Measurements from ENCODE around the gene PARVA.

The PARVA gene

DNA sequence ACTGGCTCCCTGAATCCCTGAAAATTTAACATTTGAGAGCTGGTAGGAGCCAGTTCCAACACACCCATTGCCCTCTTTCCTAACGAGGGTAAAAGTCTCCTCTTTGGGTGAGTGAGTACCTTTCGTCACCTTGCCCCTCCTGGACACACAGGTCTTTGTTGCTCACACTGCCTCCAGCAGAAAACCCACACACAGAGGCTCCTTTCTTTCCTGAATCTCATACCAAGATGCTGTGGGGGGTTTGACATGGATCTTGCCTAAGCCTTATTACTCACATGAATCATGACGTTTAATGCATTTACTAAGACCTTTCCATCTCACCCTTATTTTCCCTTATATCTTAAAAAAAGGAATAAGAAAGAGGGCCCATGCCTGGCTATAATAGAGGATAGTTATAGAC, 53.0 kb downstream of the PARVA start:
- in situ Hi-C loops (cut with MboI; ENCODE audit: low sequenced_read_pairs) = no loop called here

GRCh38 chr11:12430954-12431595, 53.7 kb downstream of the PARVA start:
- in situ Hi-C loops (cut with MboI; ENCODE audit: low sequenced_read_pairs) = no loop called here

GRCh38 chr11:12432507-12432906, 55.1 kb downstream of the PARVA start:
- in situ Hi-C loops (cut with MboI; ENCODE audit: low sequenced_read_pairs) = no loop called here

GRCh38 chr11:12433121-12433520, 55.8 kb downstream of the PARVA start:
- in situ Hi-C loops (cut with MboI; ENCODE audit: low sequenced_read_pairs) = no loop called here

DNA sequence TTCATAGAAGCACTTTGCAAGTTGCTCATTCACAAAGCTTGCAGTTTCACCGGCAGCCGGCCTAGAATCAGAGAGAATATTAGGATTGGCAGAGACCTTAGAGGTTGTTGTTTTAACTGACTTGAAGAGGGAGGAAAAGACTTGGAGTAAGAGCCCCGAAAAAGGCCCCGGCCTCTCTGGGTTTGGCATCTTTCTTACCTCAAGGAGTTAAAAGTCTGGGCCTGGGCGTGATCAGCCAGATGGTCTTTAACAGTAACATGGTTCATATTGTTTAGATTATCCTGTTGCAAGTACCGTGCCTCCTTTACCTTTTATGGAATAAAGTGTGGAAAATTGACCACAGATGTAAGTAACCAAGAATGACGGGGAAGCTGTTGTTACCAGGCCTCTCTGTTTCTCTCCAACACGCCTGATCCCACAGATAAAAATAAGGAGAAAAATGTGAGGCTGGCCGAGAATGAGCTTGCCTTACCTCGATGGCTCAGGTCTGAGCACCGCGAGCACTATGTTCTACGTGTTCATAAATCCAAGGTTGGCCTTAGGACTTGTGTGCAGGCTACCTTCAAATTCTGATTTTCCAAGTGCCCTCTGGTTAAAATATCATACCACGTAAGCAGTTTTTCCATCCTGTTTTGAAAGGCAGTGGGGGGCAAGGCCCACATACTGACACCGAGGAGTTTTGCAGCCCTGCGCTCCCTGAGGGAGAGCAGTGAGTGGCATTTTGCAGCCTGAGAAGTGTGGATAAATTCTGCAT, 56.4 kb downstream of the PARVA start:
- in situ Hi-C loops (cut with MboI; ENCODE audit: low sequenced_read_pairs) = no loop called here

- in situ Hi-C loops (cut with MboI; ENCODE audit: low sequenced_read_pairs) = no loop called here
Observed at GRCh38 chr11:12434325-12434654, 56.9 kb downstream of the PARVA start.

DNA sequence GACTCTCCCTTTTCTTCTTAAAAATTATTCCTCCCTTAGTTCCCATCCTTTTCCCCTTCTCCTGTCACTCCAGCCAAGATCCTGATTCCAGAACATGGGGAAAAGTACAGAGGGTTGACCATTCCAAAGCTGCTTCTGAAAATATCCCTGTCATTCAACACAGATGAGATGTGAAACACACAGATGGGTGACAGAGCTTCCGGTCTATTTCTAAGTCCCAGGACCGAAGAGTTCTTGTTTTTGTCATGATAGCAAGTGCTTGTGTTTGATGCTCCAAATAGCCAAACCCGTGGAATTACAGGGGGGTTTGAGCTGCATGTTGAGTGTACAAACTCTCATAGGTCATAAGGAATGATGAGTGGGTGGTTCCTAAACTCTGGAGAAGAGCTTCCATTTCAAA, 57.9 kb downstream of the PARVA start:
- in situ Hi-C loops (cut with MboI; ENCODE audit: low sequenced_read_pairs) = no loop called here

DNA sequence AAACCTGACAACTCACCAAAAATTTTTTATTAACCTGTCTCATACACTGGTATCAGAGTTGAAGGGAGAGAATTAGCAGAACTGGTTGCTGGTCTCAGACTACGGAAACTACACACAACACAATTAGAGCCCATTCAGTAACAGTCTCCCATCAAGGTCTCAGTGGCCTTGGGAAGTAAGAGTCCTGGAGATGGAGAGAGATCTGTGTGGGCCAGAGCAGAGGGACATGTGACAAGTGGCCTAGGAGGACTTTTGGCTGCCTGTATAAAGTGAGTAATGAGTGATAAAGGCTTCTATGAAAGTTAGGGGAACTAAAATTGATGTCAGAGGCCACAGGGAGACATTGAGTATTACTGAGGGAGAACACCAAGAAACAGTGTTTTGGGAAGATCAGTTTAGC, 58.9 kb downstream of the PARVA start:
- in situ Hi-C loops (cut with MboI; ENCODE audit: low sequenced_read_pairs) = no loop called here

DNA sequence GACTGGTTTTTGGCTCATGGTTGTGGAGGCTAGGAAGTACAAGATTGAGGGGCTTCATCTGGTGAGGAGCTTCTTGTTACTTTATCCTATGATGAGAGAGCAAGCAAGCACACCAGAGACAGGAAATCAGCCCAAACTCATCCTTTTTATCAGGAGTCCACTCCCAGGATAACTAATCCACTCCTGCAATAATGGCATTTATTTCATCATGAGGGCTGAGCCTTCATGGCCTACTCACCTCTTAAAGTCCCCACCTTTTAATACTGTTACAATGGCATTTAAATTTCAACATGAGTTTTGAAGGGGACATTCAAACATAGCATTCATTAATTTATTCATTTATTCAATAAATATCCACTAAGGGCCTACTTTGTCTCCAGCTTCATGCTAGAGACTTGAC, 60.9 kb downstream of the PARVA start:
- in situ Hi-C loops (cut with MboI; ENCODE audit: low sequenced_read_pairs) = no loop called here

GRCh38 chr11:12439615-12440014, 62.2 kb downstream of the PARVA start:
- in situ Hi-C loops (cut with MboI; ENCODE audit: low sequenced_read_pairs) = no loop called here

GRCh38 chr11:12440565-12440964, 63.2 kb downstream of the PARVA start:
- in situ Hi-C loops (cut with MboI; ENCODE audit: low sequenced_read_pairs) = no loop called here

- in situ Hi-C loops (cut with MboI; ENCODE audit: low sequenced_read_pairs) = no loop called here
Observed at GRCh38 chr11:12441231-12441861, 64.0 kb downstream of the PARVA start.

GRCh38 chr11:12444601-12445000, 67.2 kb downstream of the PARVA start:
- in situ Hi-C loops (cut with MboI; ENCODE audit: low sequenced_read_pairs) = no loop called here

GRCh38 chr11:12445001-12445400, 67.6 kb downstream of the PARVA start:
- in situ Hi-C loops (cut with MboI; ENCODE audit: low sequenced_read_pairs) = no loop called here

GRCh38 chr11:12446863-12447262, 69.5 kb downstream of the PARVA start:
- in situ Hi-C loops (cut with MboI; ENCODE audit: low sequenced_read_pairs) = no loop called here

DNA sequence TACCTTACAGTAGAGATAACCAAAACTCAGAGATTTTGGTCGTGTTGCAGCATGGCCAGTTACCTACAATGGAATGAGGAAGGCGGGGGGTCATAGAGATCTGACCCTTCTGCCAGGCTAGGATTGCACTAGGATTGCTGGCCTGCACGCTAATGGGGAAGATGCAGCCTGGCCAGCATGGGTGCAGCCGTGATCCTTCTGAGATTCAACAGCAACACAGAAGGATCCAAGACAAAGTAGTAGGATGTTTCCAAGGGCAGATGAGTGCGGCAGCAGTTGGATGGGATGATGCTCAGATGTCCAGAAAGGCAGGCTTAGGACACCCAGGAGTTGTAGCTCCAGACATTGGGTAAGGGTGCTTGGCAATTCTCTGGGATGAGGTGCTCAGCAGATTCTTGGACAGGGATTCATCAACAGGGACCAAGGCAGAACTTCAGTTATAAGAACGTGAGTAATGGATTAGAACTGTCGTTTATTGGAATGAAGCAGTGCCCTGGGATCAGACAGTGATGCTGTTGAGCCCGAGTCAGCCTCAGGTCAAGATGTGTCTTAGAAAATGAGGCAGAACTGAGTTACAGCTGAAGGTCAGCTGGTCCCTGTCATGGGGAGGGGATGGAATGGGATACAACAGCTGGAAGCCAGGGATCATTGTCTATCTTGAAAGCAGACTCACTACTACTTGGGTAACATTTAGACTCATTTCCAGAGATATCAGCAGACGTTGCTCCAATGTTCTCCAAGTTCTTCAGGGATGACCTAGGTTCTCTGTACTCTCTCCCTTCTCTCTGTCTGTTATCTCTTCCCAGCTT, 71.0 kb downstream of the PARVA start:
- in situ Hi-C loops (cut with MboI; ENCODE audit: low sequenced_read_pairs) = no loop called here

DNA sequence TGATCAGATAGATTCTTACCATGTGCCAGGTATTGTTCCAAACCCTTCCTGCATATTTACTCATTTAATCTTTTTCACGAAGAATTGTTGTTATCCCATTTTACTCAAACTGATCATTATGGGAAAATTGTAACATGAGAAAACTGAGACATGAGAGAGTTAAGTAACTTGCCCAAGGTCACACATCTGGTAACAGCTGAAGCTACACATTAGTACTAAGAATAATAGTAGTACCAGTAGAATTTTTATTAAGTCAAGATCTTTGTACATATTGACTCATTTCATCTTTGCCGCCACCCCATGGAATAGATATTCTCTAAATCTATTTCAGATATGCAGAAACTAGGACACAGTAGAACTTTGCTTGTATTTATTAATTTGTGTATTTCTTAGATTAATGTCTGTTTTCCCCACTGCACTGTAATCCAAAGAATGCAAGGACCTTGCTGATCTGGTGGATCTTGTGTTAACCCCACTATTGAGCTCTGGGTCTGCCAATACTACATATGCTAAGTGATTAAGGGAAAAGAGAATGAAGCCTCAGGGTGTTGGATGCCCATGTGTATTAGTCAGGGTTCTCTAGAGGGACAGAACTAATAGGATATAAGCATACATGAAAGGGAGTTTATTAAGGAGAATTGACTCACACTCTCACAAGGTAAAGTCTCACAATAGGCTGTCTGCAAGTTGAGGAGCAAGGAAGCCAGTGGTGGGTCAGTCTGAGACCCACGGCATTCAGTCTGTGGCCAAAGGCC, 72.8 kb downstream of the PARVA start:
- in situ Hi-C loops (cut with MboI; ENCODE audit: low sequenced_read_pairs) = no loop called here

GRCh38 chr11:12451179-12451814, 73.9 kb downstream of the PARVA start:
- in situ Hi-C loops (cut with MboI; ENCODE audit: low sequenced_read_pairs) = no loop called here

DNA sequence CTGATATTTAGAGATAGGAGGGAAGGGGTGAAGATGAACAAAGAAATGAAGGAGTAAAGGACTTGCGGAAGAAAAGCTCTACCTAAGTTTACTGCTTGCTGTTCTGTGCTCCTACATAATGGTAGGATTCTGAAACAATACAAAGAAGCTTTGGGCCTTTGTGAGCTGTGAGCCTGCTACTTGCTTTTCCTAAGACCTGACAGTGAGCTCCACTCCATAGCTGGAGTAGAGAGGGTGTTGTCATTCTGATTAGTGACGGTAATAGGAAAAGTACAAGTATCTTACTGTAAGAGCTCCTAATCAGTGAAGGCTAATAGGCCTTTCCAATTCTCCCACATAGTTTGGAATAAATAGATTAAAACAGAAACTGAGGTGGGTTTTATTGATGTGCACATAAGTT, 75.9 kb downstream of the PARVA start:
- in situ Hi-C loops (cut with MboI; ENCODE audit: low sequenced_read_pairs) = no loop called here

- in situ Hi-C loops (cut with MboI; ENCODE audit: low sequenced_read_pairs) = no loop called here
Observed at GRCh38 chr11:12454782-12455181, 77.4 kb downstream of the PARVA start.

Measured in hTERT RPE-1 (cell line).